ENCODE results near the gene CCDC183. TPM values are rescaled to one million over a fixed set of nuclear protein-coding genes. Genes with fewer than 3 reads are reported as not detected.

Gene CCDC183
- total and polyA plus RNA-seq, 2 of the 4 experiments (the other 2 are of a cell fraction), result under 0.01 to 0.29 TPM

GRCh38 chr9:136854113-136854841 lies 58.1 kb downstream of the CCDC183 start:
- Histone ChIP-seq H3K9me3 (ENCODE audit: control insufficient read depth, insufficient read depth, low read length) (no peaks in the 10 kb centered on the region), H3K4me1 (ENCODE audit: control insufficient read depth, insufficient read depth, low read length) (peaks cover 13% of the 10 kb centered on the region), H2AK5ac (ENCODE audit: low read depth, low read length) (no peak overlapping the region), H2BK5ac (ENCODE audit: low read depth, low read length, poor library complexity, severe bottlenecking) (no peak overlapping the region), H4K8ac (ENCODE audit: low read depth in 2 of 2, low read length in 2 of 2) (no peak overlapping the region), H4K91ac (ENCODE audit: insufficient read depth, low read depth, low read length) (no peak overlapping the region), H3K4me2 (ENCODE audit: low read depth, low read length) (no peak overlapping the region), H2AFZ (replicated peaks; ENCODE audit: low read length, poor library complexity) (no peak overlapping the region), H3K79me1 (ENCODE audit: low read depth in 1 of 2, low read length in 2 of 2) (peaks cover 9 to 20% of the 10 kb centered on the region in 2 experiments; a peak in 2 of 4 replicates), H3K9me1 (ENCODE audit: insufficient read depth, low read length) (no peaks in the 10 kb centered on the region), H3K36me3 (ENCODE audit: control insufficient read depth, insufficient read depth, low read length) (peaks cover 15% of the 10 kb centered on the region; the same call in 1 of the 2 replicates), H3K56ac (ENCODE audit: extremely low read depth, insufficient read depth, low read length) (no peak overlapping the region), H2BK15ac (ENCODE audit: low read depth, low read length) (no peak overlapping the region), H3K23ac (ENCODE audit: low read depth, low read length) (no peak overlapping the region), H3K14ac (replicated peaks; ENCODE audit: low read depth, low read length) (no peak overlapping the region), H3K18ac (ENCODE audit: low read depth, low read length) (no peak overlapping the region), H3K9ac (ENCODE audit: low read depth, low read length) (no peak overlapping the region), H4K20me1 (ENCODE audit: insufficient read depth, low read length) (peaks cover 12% of the 10 kb centered on the region), H2BK120ac (ENCODE audit: low read depth, low read length) (no peak overlapping the region), H4K5ac (ENCODE audit: low read depth, low read length) (no peak overlapping the region), H3K27me3 (ENCODE audit: control insufficient read depth, insufficient read depth, low read length) (no peaks in the 10 kb centered on the region), H2BK20ac (ENCODE audit: low read depth, low read length) (no peak overlapping the region), H3K27ac (ENCODE audit: insufficient read depth, low read length) (no peak overlapping the region), H3K4me3 (ENCODE audit: insufficient read depth, low read depth, low read length) (no peak overlapping the region), H2AK9ac (replicated peaks; ENCODE audit: low read depth, low read length, poor library complexity) (peak overlapping the region; percentile 15), H3K4ac (ENCODE audit: low read depth, low read length) (no peak overlapping the region)
- ChIA-PET CTCF (no interaction called here), POLR2A (ENCODE audit: unreplicated experiment) (no interaction called here)
- no TSS peak for BruUV-seq (replicated peaks)
- DNase-seq (no peak), ATAC-seq (ENCODE audit: low read depth) (no peak)
- in situ Hi-C loops (cut with MboI; ENCODE audit: low sequenced_read_pairs), result no loop called here
- 85% methylated on average over 19 of the region's 30 CpGs; no CpG with 5 or more reads in 1 of the 2 experiments for WGBS, 2 experiments (ENCODE audit: extremely low coverage in 2 of 2, insufficient read length in 1 of 2)
- TF ChIP-seq RFX5 (IDR thresholded peaks at IDR 0.05; ENCODE audit: low read depth, low read length) (no peak), ELK1 (IDR thresholded peaks at IDR 0.05; ENCODE audit: borderline replicate concordance, low read depth, low read length) (no peak), MAZ (IDR thresholded peaks at IDR 0.05; ENCODE audit: borderline replicate concordance, low read depth, low read length) (no peak), POLR2A (IDR thresholded peaks at IDR 0.05; ENCODE audit: low read depth, low read length) (no peak), CHD1 (IDR thresholded peaks at IDR 0.05; ENCODE audit: low read depth, low read length) (no peak), RAD21 (IDR thresholded peaks at IDR 0.05; ENCODE audit: low read length) (no peak), RCOR1 (IDR thresholded peaks at IDR 0.05; ENCODE audit: insufficient replicate concordance, low read length) (no peak), MXI1 (IDR thresholded peaks at IDR 0.05; ENCODE audit: borderline replicate concordance, low read depth, low read length) (no peak), NFE2L2 (IDR thresholded peaks at IDR 0.05; ENCODE audit: low read depth, low read length) (no peak), BHLHE40 (IDR thresholded peaks at IDR 0.05; ENCODE audit: low read depth, low read length) (no peak), CEBPB (IDR thresholded peaks at IDR 0.05; ENCODE audit: low read depth, low read length) (no peak), MAFK (IDR thresholded peaks at IDR 0.05; ENCODE audit: low read depth, low read length) (no peak), SMC3 (IDR thresholded peaks at IDR 0.05; ENCODE audit: low read depth, low read length) (no peak)
- TF ChIP-seq, protein P1, sequence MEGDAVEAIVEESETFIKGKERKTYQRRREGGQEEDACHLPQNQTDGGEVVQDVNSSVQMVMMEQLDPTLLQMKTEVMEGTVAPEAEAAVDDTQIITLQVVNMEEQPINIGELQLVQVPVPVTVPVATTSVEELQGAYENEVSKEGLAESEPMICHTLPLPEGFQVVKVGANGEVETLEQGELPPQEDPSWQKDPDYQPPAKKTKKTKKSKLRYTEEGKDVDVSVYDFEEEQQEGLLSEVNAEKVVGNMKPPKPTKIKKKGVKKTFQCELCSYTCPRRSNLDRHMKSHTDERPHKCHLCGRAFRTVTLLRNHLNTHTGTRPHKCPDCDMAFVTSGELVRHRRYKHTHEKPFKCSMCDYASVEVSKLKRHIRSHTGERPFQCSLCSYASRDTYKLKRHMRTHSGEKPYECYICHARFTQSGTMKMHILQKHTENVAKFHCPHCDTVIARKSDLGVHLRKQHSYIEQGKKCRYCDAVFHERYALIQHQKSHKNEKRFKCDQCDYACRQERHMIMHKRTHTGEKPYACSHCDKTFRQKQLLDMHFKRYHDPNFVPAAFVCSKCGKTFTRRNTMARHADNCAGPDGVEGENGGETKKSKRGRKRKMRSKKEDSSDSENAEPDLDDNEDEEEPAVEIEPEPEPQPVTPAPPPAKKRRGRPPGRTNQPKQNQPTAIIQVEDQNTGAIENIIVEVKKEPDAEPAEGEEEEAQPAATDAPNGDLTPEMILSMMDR (conservative IDR thresholded peaks at IDR 0.05; ENCODE audit: low read depth, low read length), result no peak
- TF ChIP-seq, protein P2, sequence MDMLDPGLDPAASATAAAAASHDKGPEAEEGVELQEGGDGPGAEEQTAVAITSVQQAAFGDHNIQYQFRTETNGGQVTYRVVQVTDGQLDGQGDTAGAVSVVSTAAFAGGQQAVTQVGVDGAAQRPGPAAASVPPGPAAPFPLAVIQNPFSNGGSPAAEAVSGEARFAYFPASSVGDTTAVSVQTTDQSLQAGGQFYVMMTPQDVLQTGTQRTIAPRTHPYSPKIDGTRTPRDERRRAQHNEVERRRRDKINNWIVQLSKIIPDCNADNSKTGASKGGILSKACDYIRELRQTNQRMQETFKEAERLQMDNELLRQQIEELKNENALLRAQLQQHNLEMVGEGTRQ (IDR thresholded peaks at IDR 0.05; ENCODE audit: low read depth, low read length), result no peak
- dilution Hi-C loops (cut with HindIII; ENCODE audit: low sequenced_read_pairs, unreplicated experiment), result no loop called here
- intact Hi-C loops (cut with micrococcal nuclease), result no loop called here
